ENCODE measurements around the gene TMEM263.
A peak's percentile ranks its signal among the peaks of the same experiment; 100 is the strongest.
"Not testable (repeated sequence)": the region's sequence is repeated elsewhere in the genome, so short reads cannot be mapped to it uniquely, and the experiment has no call there.

Gene TMEM263

GRCh38 chr12:106986135-106986534 is 30.4 kb downstream of the TMEM263 start:
- DNase-seq (ENCODE audit: low spot score), result no peak

GRCh38 chr12:106986625-106987389 is 31.1 kb downstream of the TMEM263 start, which contains the start of gene MTERF2:
TSS of gene MTERF2 (minus strand) at chr12:106987146. CDS start at chr12:106978714, 8,432 bp downstream.
- peak; percentile 97 for DNase-seq (ENCODE audit: low spot score)

GRCh38 chr12:106987846-106988245 is 32.1 kb downstream of the TMEM263 start:
- DNase-seq (ENCODE audit: low spot score), result no peak

- peak; percentile 64 for DNase-seq (ENCODE audit: low spot score)
These were observed 39.0 kb downstream of the TMEM263 start for GRCh38 chr12:106994579-106995220.

GRCh38 chr12:106996102-106996501 is 40.4 kb downstream of the TMEM263 start:
- not testable (repeated sequence) for DNase-seq (ENCODE audit: low spot score)

GRCh38 chr12:106997916-106998315 is 42.2 kb downstream of the TMEM263 start:
- DNase-seq (ENCODE audit: low spot score), result no peak

GRCh38 chr12:106999446-106999845 is 43.7 kb downstream of the TMEM263 start:
- DNase-seq (ENCODE audit: low spot score), result no peak

GRCh38 chr12:107002665-107003064 is 47.0 kb downstream of the TMEM263 start:
- DNase-seq (ENCODE audit: low spot score), result not testable (repeated sequence)

GRCh38 chr12:107007411-107007810 is 51.7 kb downstream of the TMEM263 start:
- DNase-seq (ENCODE audit: low spot score), result no peak

GRCh38 chr12:107011519-107011918 is 55.8 kb downstream of the TMEM263 start:
- no peak for DNase-seq (ENCODE audit: low spot score)

GRCh38 chr12:107012736-107013425 is 57.2 kb downstream of the TMEM263 start:
- no peak for DNase-seq (ENCODE audit: low spot score)

- DNase-seq (ENCODE audit: low spot score), result no peak
These were observed 58.3 kb downstream of the TMEM263 start for GRCh38 chr12:107014055-107014454.

- DNase-seq (ENCODE audit: low spot score), result no peak
These were observed 61.3 kb downstream of the TMEM263 start for GRCh38 chr12:107017042-107017441.

- no peak for DNase-seq (ENCODE audit: low spot score)
These were observed 63.8 kb downstream of the TMEM263 start for GRCh38 chr12:107019546-107019945.

Data from AG08395 (cell line).